Measurements from ENCODE around the gene SNAPC2. TPM values are rescaled to one million over a fixed set of nuclear protein-coding genes. Genes with fewer than 3 reads are reported as not detected.
A peak's percentile ranks its signal among the peaks of the same experiment; 100 is the strongest.

SNAPC2 gene
- total RNA-seq, 1 experiment from 2014 or later: 23.2 TPM

DNA sequence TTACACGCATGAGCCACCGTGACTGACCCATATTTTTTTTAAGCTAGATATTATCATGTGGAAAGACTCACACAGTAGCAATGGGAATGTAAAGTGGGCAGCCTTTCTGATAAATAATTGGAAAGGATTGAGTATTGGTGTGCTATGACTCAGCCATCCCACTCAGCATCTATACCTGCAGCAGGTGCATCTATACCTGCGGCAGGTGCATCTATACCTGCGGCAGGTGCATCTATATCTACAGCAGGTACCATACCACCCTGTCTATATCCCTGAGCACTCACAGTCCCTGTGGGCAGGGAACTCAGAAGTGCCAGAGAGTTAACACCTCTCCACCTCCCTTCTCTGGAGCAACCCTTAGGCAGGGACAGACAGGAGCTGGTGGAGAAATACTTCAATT, 37.0 kb upstream of the SNAPC2 start:
- ATAC-seq (no peak), DNase-seq (ENCODE audit: low spot score) (no peak)
- peaks cover 3% of the 10 kb centered on the region for H3K4me1 Mint-ChIP-seq
- peaks cover 6% of the 10 kb centered on the region for H3K9me3 Mint-ChIP-seq
- H3K27ac Mint-ChIP-seq: no peak overlapping the region
- ChIA-PET CTCF (interaction anchor here (0.6 to 3.9 kb wide), 8 partner anchors 9 to 137 kb away, joined by 3 to 21 read pairs (median 3); partner anchors contain the start of genes MAP2K7 and PRR36), POLR2A (interaction anchor here (1.6 kb wide), 1 partner anchor 20 kb away, joined by 4 read pairs; the partner anchor contains the start of gene MAP2K7)
- H3K27me3 Mint-ChIP-seq (ENCODE audit: low read depth): peaks cover 31% of the 10 kb centered on the region
- H3K36me3 Mint-ChIP-seq: no peaks in the 10 kb centered on the region
- no peak overlapping the region for H3K4me3 Mint-ChIP-seq
- TF ChIP-seq MXD4 (CRISPR knock-in tag; IDR thresholded peaks at IDR 0.05; ENCODE audit: borderline replicate concordance) (no peak), ZNF219 (CRISPR knock-in tag; IDR thresholded peaks at IDR 0.05; ENCODE audit: borderline replicate concordance) (no peak)
- TF ChIP-seq, protein P1, sequence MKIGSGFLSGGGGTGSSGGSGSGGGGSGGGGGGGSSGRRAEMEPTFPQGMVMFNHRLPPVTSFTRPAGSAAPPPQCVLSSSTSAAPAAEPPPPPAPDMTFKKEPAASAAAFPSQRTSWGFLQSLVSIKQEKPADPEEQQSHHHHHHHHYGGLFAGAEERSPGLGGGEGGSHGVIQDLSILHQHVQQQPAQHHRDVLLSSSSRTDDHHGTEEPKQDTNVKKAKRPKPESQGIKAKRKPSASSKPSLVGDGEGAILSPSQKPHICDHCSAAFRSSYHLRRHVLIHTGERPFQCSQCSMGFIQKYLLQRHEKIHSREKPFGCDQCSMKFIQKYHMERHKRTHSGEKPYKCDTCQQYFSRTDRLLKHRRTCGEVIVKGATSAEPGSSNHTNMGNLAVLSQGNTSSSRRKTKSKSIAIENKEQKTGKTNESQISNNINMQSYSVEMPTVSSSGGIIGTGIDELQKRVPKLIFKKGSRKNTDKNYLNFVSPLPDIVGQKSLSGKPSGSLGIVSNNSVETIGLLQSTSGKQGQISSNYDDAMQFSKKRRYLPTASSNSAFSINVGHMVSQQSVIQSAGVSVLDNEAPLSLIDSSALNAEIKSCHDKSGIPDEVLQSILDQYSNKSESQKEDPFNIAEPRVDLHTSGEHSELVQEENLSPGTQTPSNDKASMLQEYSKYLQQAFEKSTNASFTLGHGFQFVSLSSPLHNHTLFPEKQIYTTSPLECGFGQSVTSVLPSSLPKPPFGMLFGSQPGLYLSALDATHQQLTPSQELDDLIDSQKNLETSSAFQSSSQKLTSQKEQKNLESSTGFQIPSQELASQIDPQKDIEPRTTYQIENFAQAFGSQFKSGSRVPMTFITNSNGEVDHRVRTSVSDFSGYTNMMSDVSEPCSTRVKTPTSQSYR (CRISPR knock-in tag; IDR thresholded peaks at IDR 0.05): no peak

DNA sequence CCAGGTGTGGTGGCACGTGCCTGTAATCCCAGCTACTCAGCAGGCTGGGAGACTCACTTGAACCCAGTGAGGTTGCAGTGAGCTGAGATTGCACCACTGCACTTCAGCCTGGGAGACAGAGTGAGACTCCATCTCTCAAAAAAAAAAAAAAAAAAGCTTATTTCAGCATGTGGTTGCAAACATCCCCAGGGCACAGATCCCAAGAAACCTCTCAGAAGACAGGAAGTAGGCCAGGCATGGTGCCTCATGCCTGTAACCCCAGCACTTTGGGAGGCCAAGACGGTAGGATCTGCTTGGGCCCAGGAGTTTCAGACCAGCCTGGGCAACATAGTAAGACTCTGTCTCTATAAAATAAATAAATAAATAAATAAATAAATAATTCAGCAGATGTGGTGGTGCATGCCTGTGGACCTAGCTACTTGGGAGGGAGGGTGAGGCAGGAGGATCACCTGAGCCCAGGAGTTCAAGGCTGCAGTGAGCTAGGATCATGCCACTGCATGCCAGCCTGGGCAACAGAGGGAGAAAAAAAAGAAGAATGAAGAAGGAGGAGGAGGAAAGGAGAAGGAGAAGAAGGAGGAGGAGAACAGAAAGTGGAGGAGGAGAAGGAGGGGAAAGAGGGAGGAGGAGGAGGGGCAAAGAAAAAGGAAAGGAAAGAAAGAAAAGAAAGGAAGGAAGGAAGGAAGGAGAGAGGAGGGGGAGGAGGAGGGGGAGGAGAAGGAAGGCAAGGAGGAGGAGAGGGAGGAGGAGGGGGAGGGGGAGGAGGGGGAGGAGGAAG, 36.2 kb upstream of the SNAPC2 start:
- Mint-ChIP-seq H3K36me3 (no peaks in the 10 kb centered on the region), H3K4me1 (peaks cover 3% of the 10 kb centered on the region), H3K4me3 (no peak overlapping the region), H3K27ac (no peak overlapping the region), H3K9me3 (peaks cover 6% of the 10 kb centered on the region), H3K27me3 (ENCODE audit: low read depth) (peaks cover 38% of the 10 kb centered on the region)
- ChIA-PET POLR2A (interaction anchor here (0.6 to 1.6 kb wide), 2 partner anchors 20 to 425 kb away, joined by 4 read pairs; partner anchors contain the start of gene MAP2K7), CTCF (interaction anchor here (0.6 to 3.9 kb wide), 5 partner anchors 9 to 137 kb away, joined by 3 to 21 read pairs (median 3); partner anchors contain the start of genes MAP2K7 and PRR36)
- ATAC-seq (no peak), DNase-seq (ENCODE audit: low spot score) (no peak)
- no peak for TF ChIP-seq JAZF1 (CRISPR knock-in tag; IDR thresholded peaks at IDR 0.05)
- TF ChIP-seq, protein P2, sequence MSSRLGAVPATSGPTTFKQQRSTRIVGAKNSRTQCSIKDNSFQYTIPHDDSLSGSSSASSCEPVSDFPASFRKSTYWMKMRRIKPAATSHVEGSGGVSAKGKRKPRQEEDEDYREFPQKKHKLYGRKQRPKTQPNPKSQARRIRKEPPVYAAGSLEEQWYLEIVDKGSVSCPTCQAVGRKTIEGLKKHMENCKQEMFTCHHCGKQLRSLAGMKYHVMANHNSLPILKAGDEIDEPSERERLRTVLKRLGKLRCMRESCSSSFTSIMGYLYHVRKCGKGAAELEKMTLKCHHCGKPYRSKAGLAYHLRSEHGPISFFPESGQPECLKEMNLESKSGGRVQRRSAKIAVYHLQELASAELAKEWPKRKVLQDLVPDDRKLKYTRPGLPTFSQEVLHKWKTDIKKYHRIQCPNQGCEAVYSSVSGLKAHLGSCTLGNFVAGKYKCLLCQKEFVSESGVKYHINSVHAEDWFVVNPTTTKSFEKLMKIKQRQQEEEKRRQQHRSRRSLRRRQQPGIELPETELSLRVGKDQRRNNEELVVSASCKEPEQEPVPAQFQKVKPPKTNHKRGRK (CRISPR knock-in tag; IDR thresholded peaks at IDR 0.05; ENCODE audit: borderline replicate concordance): 0 out of 2 replicates have a peak, but pooled peaks have one; percentile 56

DNA sequence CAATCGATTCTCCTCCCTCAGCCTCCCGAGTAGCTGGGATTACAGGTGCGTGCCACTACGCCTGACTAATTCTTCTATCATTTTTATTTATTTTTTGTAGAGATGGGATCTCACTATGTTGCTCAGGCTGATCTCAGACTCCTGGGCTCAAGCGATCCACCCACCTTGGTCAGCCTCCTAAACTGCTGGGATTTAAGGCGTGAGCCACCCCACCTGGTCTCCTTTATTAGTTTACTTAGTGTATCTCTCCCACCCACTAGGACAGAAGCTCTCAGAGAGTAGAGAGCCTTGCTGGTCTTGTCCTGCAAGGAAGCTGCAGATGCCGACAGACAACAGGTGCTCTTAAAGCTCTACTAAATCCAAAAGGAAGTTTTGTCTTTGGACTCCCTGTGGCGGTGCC, 34.3 kb upstream of the SNAPC2 start:
- CTCF ChIA-PET: interaction anchor here (0.9 to 4.7 kb wide), 2 partner anchors 17 to 24 kb away, joined by 3 to 30 read pairs; no protein-coding TSS in a partner anchor
- POLR2A ChIA-PET: interaction anchor here (1.0 kb wide), 1 partner anchor 15 kb away, joined by 3 read pairs; no protein-coding TSS in a partner anchor
- TF ChIP-seq ATF1 (CRISPR knock-in tag; IDR thresholded peaks at IDR 0.05) (no peak), MXD4 (CRISPR knock-in tag; IDR thresholded peaks at IDR 0.05; ENCODE audit: borderline replicate concordance) (no peak), GABPB1 (CRISPR knock-in tag; IDR thresholded peaks at IDR 0.05) (no peak), NR2C2 (CRISPR knock-in tag; IDR thresholded peaks at IDR 0.05) (no peak), FOXK1 (CRISPR knock-in tag; IDR thresholded peaks at IDR 0.05) (no peak), NFE2L1 (CRISPR knock-in tag; IDR thresholded peaks at IDR 0.05) (no peak), JAZF1 (CRISPR knock-in tag; IDR thresholded peaks at IDR 0.05) (no peak), IRF2 (CRISPR knock-in tag; IDR thresholded peaks at IDR 0.05; ENCODE audit: borderline replicate concordance, low read depth) (no peak)
- TF ChIP-seq, protein P3, sequence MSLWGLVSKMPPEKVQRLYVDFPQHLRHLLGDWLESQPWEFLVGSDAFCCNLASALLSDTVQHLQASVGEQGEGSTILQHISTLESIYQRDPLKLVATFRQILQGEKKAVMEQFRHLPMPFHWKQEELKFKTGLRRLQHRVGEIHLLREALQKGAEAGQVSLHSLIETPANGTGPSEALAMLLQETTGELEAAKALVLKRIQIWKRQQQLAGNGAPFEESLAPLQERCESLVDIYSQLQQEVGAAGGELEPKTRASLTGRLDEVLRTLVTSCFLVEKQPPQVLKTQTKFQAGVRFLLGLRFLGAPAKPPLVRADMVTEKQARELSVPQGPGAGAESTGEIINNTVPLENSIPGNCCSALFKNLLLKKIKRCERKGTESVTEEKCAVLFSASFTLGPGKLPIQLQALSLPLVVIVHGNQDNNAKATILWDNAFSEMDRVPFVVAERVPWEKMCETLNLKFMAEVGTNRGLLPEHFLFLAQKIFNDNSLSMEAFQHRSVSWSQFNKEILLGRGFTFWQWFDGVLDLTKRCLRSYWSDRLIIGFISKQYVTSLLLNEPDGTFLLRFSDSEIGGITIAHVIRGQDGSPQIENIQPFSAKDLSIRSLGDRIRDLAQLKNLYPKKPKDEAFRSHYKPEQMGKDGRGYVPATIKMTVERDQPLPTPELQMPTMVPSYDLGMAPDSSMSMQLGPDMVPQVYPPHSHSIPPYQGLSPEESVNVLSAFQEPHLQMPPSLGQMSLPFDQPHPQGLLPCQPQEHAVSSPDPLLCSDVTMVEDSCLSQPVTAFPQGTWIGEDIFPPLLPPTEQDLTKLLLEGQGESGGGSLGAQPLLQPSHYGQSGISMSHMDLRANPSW (CRISPR knock-in tag; conservative IDR thresholded peaks at IDR 0.05; ENCODE audit: low read depth): no peak
- TF ChIP-seq, protein P4, sequence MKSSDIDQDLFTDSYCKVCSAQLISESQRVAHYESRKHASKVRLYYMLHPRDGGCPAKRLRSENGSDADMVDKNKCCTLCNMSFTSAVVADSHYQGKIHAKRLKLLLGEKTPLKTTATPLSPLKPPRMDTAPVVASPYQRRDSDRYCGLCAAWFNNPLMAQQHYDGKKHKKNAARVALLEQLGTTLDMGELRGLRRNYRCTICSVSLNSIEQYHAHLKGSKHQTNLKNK (CRISPR knock-in tag; IDR thresholded peaks at IDR 0.05): no peak
- TF ChIP-seq, protein P5, sequence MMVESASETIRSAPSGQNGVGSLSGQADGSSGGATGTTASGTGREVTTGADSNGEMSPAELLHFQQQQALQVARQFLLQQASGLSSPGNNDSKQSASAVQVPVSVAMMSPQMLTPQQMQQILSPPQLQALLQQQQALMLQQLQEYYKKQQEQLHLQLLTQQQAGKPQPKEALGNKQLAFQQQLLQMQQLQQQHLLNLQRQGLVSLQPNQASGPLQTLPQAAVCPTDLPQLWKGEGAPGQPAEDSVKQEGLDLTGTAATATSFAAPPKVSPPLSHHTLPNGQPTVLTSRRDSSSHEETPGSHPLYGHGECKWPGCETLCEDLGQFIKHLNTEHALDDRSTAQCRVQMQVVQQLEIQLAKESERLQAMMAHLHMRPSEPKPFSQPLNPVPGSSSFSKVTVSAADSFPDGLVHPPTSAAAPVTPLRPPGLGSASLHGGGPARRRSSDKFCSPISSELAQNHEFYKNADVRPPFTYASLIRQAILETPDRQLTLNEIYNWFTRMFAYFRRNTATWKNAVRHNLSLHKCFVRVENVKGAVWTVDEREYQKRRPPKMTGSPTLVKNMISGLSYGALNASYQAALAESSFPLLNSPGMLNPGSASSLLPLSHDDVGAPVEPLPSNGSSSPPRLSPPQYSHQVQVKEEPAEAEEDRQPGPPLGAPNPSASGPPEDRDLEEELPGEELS (CRISPR knock-in tag; IDR thresholded peaks at IDR 0.05): no peak
- TF ChIP-seq, protein P6, sequence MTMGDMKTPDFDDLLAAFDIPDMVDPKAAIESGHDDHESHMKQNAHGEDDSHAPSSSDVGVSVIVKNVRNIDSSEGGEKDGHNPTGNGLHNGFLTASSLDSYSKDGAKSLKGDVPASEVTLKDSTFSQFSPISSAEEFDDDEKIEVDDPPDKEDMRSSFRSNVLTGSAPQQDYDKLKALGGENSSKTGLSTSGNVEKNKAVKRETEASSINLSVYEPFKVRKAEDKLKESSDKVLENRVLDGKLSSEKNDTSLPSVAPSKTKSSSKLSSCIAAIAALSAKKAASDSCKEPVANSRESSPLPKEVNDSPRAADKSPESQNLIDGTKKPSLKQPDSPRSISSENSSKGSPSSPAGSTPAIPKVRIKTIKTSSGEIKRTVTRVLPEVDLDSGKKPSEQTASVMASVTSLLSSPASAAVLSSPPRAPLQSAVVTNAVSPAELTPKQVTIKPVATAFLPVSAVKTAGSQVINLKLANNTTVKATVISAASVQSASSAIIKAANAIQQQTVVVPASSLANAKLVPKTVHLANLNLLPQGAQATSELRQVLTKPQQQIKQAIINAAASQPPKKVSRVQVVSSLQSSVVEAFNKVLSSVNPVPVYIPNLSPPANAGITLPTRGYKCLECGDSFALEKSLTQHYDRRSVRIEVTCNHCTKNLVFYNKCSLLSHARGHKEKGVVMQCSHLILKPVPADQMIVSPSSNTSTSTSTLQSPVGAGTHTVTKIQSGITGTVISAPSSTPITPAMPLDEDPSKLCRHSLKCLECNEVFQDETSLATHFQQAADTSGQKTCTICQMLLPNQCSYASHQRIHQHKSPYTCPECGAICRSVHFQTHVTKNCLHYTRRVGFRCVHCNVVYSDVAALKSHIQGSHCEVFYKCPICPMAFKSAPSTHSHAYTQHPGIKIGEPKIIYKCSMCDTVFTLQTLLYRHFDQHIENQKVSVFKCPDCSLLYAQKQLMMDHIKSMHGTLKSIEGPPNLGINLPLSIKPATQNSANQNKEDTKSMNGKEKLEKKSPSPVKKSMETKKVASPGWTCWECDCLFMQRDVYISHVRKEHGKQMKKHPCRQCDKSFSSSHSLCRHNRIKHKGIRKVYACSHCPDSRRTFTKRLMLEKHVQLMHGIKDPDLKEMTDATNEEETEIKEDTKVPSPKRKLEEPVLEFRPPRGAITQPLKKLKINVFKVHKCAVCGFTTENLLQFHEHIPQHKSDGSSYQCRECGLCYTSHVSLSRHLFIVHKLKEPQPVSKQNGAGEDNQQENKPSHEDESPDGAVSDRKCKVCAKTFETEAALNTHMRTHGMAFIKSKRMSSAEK (CRISPR knock-in tag; IDR thresholded peaks at IDR 0.05; ENCODE audit: borderline replicate concordance): no peak

More for the DNA sequence above, 34.3 kb upstream of the SNAPC2 start:
- ATAC-seq: no peak
- no peak overlapping the region for H3K4me3 Mint-ChIP-seq
- peaks cover 6% of the 10 kb centered on the region for H3K9me3 Mint-ChIP-seq
- peaks cover 3% of the 10 kb centered on the region for H3K4me1 Mint-ChIP-seq
- no peak overlapping the region for H3K27ac Mint-ChIP-seq
- DNase-seq (ENCODE audit: low spot score): no peak
- H3K27me3 Mint-ChIP-seq (ENCODE audit: low read depth): peaks cover 54% of the 10 kb centered on the region
- no peaks in the 10 kb centered on the region for H3K36me3 Mint-ChIP-seq

Measured in WTC11 (cell line).